B cell (primary cell): ENCODE data around the gene IGF1R. TPM values are rescaled to one million over a fixed set of nuclear protein-coding genes. Genes with fewer than 3 reads are reported as not detected.

Experiments
- ATAC-seq: fragments of 200-7000 bp; cut with Tn5 transposase; one replicate; pipeline ENCODE4 v1.10.0; 2021; ENCODE audit warnings: low read depth, mild to moderate bottlenecking, moderate number of reproducible peaks, moderate library complexity
- CTCF ChIA-PET: fragments of 350-600 bp; sonication (Branson Sonifier 250); formaldehyde crosslinking; loops from one replicate; lab custom pipeline; 2021; ENCODE audit warnings: antibody characterized with exemption, inconsistent platforms; lab: Charles Lee
- POLR2A ChIA-PET: fragments of 350-600 bp; sonication (Branson Sonifier 250); formaldehyde crosslinking; loops from one replicate; lab custom pipeline; 2021; ENCODE audit warnings: antibody characterized with exemption; lab: Charles Lee
- DNase-seq: peaks from one replicate; pipeline ENCODE4 v3.0.0; 2013
- H2AFZ ChIP-seq: 2 replicates; pipeline ENCODE4 v1.6.1; 2012; ENCODE audit warnings: mild to moderate bottlenecking, low read depth, low read length; ENCODE audit not compliant: insufficient read depth, poor library complexity, severe bottlenecking
- H3K27ac ChIP-seq, 2 donors: 1 replicate in 1 of 2; 2 replicates in 1 of 2; pipeline ENCODE4 v1.5.1; 2012 to 2013; ENCODE audit warnings: low read length in 2 of 2, mild to moderate bottlenecking in 2 of 2, moderate library complexity in 1 of 2
- H3K27me3 ChIP-seq, 4 experiments: fragments of 200-600 bp in 1 of 4; sonication (generic) in 1 of 4; replicated peaks in 1 of 4; 1 replicate in 2 of 4; 2 replicates in 2 of 4; pipeline versions ENCODE4 v1.6.1 to v1.7.0; 2013 to 2016; ENCODE audit warnings: low read length in 3 of 4, mild to moderate bottlenecking in 2 of 4, mixed read lengths in 1 of 4, moderate library complexity in 1 of 4; ENCODE audit not compliant: insufficient read depth in 4 of 4, control insufficient read depth in 3 of 4; ENCODE audit errors: control extremely low read depth in 1 of 4
- H3K36me3 ChIP-seq, 2 experiments: replicated peaks in 1 of 2; 1 replicate in 1 of 2; 2 replicates in 1 of 2; pipeline versions ENCODE4 v1.6.1 to v1.7.1; 2013; ENCODE audit warnings: low read length in 1 of 2; ENCODE audit not compliant: insufficient read depth in 2 of 2, control insufficient read depth in 1 of 2; ENCODE audit errors: control extremely low read depth in 1 of 2, extremely low read depth in 1 of 2
- H3K4me1 ChIP-seq, 2 donors: fragments of 200-600 bp in 1 of 2; sonication (generic) in 1 of 2; 1 replicate in 1 of 2; 2 replicates in 1 of 2; pipeline versions ENCODE4 v1.5.1 to v1.6.1; 2013 to 2017; ENCODE audit warnings: low read length in 2 of 2; ENCODE audit not compliant: control insufficient read depth in 2 of 2, insufficient read depth in 2 of 2
- H3K4me2 ChIP-seq: replicated peaks from 2 replicates; pipeline ENCODE3; 2012; ENCODE audit warnings: mild to moderate bottlenecking, low read depth, low read length; ENCODE audit not compliant: poor library complexity, severe bottlenecking
- H3K4me3 ChIP-seq, 5 experiments: fragments of 200-600 bp in 1 of 5; sonication (generic) in 1 of 5; 1 replicate in 3 of 5; 2 replicates in 2 of 5; pipeline versions ENCODE4 v1.5.1 to v1.7.0; 2011 to 2016; ENCODE audit warnings: low read length in 4 of 5, mild to moderate bottlenecking in 4 of 5, low read depth in 2 of 5, control low read depth in 1 of 5, moderate library complexity in 1 of 5; ENCODE audit not compliant: insufficient read depth in 1 of 5; ENCODE audit errors: control extremely low read depth in 1 of 5, extremely low read depth in 1 of 5
- H3K79me2 ChIP-seq: fragments of 200-600 bp; sonication (generic); one replicate; pipeline ENCODE4 v1.6.0; 2016; ENCODE audit warnings: low read length; ENCODE audit not compliant: control insufficient read depth, insufficient read depth
- H3K9ac ChIP-seq: fragments of 200-600 bp; sonication (generic); 2 replicates; pipeline ENCODE4 v1.6.1; 2017; ENCODE audit warnings: mild to moderate bottlenecking, low read length, moderate library complexity
- H3K9me3 ChIP-seq, 3 donors: one replicate each; pipeline versions ENCODE4 v1.6.1 to v1.7.1; 2013; ENCODE audit warnings: low read length in 2 of 3; ENCODE audit not compliant: control insufficient read depth in 2 of 3, insufficient read depth in 1 of 3; ENCODE audit errors: control extremely low read depth in 1 of 3
- H4K20me1 ChIP-seq: 2 replicates; pipeline ENCODE4 v1.6.0; 2012; ENCODE audit warnings: mild to moderate bottlenecking, low read length; ENCODE audit not compliant: insufficient read depth, control insufficient read depth, poor library complexity, severe bottlenecking
- H3K27ac Mint-ChIP-seq: one replicate; pipeline ENCODE4 v1.8.0; 2021; ENCODE audit warnings: mixed read lengths
- H3K27me3 Mint-ChIP-seq: one replicate; pipeline ENCODE4 v1.8.0; 2021; ENCODE audit warnings: mixed read lengths
- H3K4me1 Mint-ChIP-seq: one replicate; pipeline ENCODE4 v1.8.0; 2021; ENCODE audit warnings: mixed read lengths
- H3K4me3 Mint-ChIP-seq: one replicate; pipeline ENCODE4 v1.8.0; 2021; ENCODE audit warnings: mixed read lengths
- H3K9me3 Mint-ChIP-seq: one replicate; pipeline ENCODE4 v1.8.0; 2022; ENCODE audit warnings: mixed read lengths; ENCODE audit not compliant: insufficient read depth
- CTCF ChIP-seq: fragments of 200-600 bp; IDR thresholded peaks from one replicate; pipeline ENCODE4 v1.8.0; 2022; ENCODE audit warnings: antibody characterized with exemption, mild to moderate bottlenecking
- EZH2 ChIP-seq: IDR thresholded peaks from 2 replicates; pipeline ENCODE4 v1.6.1; 2012; ENCODE audit warnings: borderline replicate concordance, low read depth, mild to moderate bottlenecking, moderate library complexity, low read length; ENCODE audit not compliant: insufficient read depth, poor library complexity, severe bottlenecking
- WGBS: methylation state at CpG from one replicate; pipeline ENCODE4 v1.1.5; 2013; ENCODE audit warnings: missing lambda C conversion rate; ENCODE audit not compliant: insufficient coverage; 5-methylcytosine and 5-hydroxymethylcytosine counted together
- intact Hi-C: fragments of 100-400 bp; cut with micrococcal nuclease; formaldehyde crosslinking; loops from one replicate; pipeline ENCODE4 v1.10.0; 2022
- polyA plus RNA-seq: library from polyadenylated mRNA; depleted of rRNA; stranded (reverse); fragments of >200 nt; gene quantifications from 2 replicates; pipeline ENCODE4 v1.2.3, GENCODE V29; 2012
- total RNA-seq, 2 donors: library from RNA; stranded (reverse); fragments of 120-200 nt in 1 of 2; gene quantifications; 1 replicate in 1 of 2; 2 replicates in 1 of 2; pipeline versions ENCODE4 v1.2.3 to v1.2.4, GENCODE V29; 2013 to 2022

Gene IGF1R
- total and polyA plus RNA-seq, 2 donors (not counting 1 experiment from before 2014, with no cell fraction given) = 5.4 to 23.1 TPM

- Histone ChIP-seq H3K36me3 (no peaks in the 10 kb centered on the region), H3K4me3 (no peak overlapping the region), H3K4me2 (no peak overlapping the region), H3K9ac (no peak overlapping the region), H3K4me1 (peaks cover 0 to 2% of the 10 kb centered on the region in 2 donors), H3K79me2 (no peaks in the 10 kb centered on the region), H3K27ac (no peak overlapping the region), H2AFZ (no peak overlapping the region), H4K20me1 (peaks cover 8% of the 10 kb centered on the region), H3K27me3 (no peaks in the 10 kb centered on the region), H3K9me3 (peaks cover 0 to 3% (median 0%) of the 10 kb centered on the region in 3 donors)
- intact Hi-C loops = no loop called here
- Mint-ChIP-seq H3K27ac (no peak overlapping the region), H3K27me3 (no peaks in the 10 kb centered on the region), H3K9me3 (no peaks in the 10 kb centered on the region), H3K4me3 (no peak overlapping the region), H3K4me1 (peaks cover 7% of the 10 kb centered on the region)
- TF ChIP-seq CTCF (no peak), EZH2 (no peak)
- ChIA-PET CTCF (interaction anchor here (1.1 kb wide), 1 partner anchor 8 kb away, joined by 4 read pairs; no protein-coding TSS in a partner anchor), POLR2A (no interaction called here)
- ATAC-seq (no peak), DNase-seq (no peak)
- no CpG with 5 or more reads among the region's 4 CpGs for WGBS
Measured at GRCh38 chr15:98740295-98740694, 92.0 kb downstream of the IGF1R start.

GRCh38 chr15:98740963-98741362, 92.6 kb downstream of the IGF1R start:
- H3K9ac ChIP-seq = no peak overlapping the region
- peaks cover 8% of the 10 kb centered on the region for H4K20me1 ChIP-seq
- H3K4me3 Mint-ChIP-seq = no peak overlapping the region
- ChIA-PET POLR2A (no interaction called here), CTCF (interaction anchor here (1.1 kb wide), 1 partner anchor 9 kb away, joined by 4 read pairs; no protein-coding TSS in a partner anchor)
- no CpG with 5 or more reads among the region's 4 CpGs for WGBS
- no peak for TF ChIP-seq EZH2
- TF ChIP-seq CTCF = no peak
- intact Hi-C loops = no loop called here
- no peaks in the 10 kb centered on the region for H3K36me3 ChIP-seq
- H3K9me3 Mint-ChIP-seq = no peaks in the 10 kb centered on the region
- H3K79me2 ChIP-seq = no peaks in the 10 kb centered on the region
- H3K4me3 ChIP-seq = no peak overlapping the region
- H3K9me3 ChIP-seq = peaks cover 0 to 3% (median 0%) of the 10 kb centered on the region in 3 donors
- H3K4me2 ChIP-seq = no peak overlapping the region
- H3K27ac Mint-ChIP-seq = no peak overlapping the region
- peaks cover 0 to 3% of the 10 kb centered on the region in 2 donors for H3K4me1 ChIP-seq
- peaks cover 12% of the 10 kb centered on the region for H3K4me1 Mint-ChIP-seq
- no peak for ATAC-seq
- DNase-seq = no peak
- H3K27me3 ChIP-seq = no peaks in the 10 kb centered on the region
- no peak overlapping the region for H2AFZ ChIP-seq
- H3K27ac ChIP-seq = no peak overlapping the region
- no peaks in the 10 kb centered on the region for H3K27me3 Mint-ChIP-seq
